ENCODE data around the gene HAPLN3. TPM values are rescaled to one million over a fixed set of nuclear protein-coding genes. Genes with fewer than 3 reads are reported as not detected.

Gene HAPLN3
- total RNA-seq, 1 donor, result 18.8 TPM

GRCh38 chr15:88878720-88879184, 16.6 kb downstream of the HAPLN3 start:
- Histone ChIP-seq H3K36me3 (ENCODE audit: insufficient read depth, low read length) (peaks cover 43% of the 10 kb centered on the region), H3K9me3 (ENCODE audit: low read depth, low read length) (no peaks in the 10 kb centered on the region), H3K4me2 (ENCODE audit: insufficient read depth, low read length) (no peak overlapping the region), H3K27ac (ENCODE audit: low read depth, low read length) (no peak overlapping the region), H3K4me1 (ENCODE audit: insufficient read depth, low read length) (peaks cover 20% of the 10 kb centered on the region), H3K27me3 (ENCODE audit: insufficient read depth, low read length) (peaks cover 8% of the 10 kb centered on the region), H3K4me3 (ENCODE audit: insufficient read depth, low read length) (no peak overlapping the region), H3K79me2 (ENCODE audit: insufficient read depth, low read length) (no peaks in the 10 kb centered on the region), H2AFZ (ENCODE audit: low read length) (no peak overlapping the region), H4K20me1 (ENCODE audit: insufficient read depth, low read length) (peaks cover 14% of the 10 kb centered on the region)
- peak; percentile 96 for DNase-seq (ENCODE audit: insufficient read length, low spot score, missing footprints)
- peak; percentile 93 for TF ChIP-seq CTCF (IDR thresholded peaks at IDR 0.05; ENCODE audit: extremely low read depth, low read depth, low read length)

GRCh38 chr15:88877906-88878305, 17.4 kb downstream of the HAPLN3 start:
- Histone ChIP-seq H3K4me2 (ENCODE audit: insufficient read depth, low read length) (no peak overlapping the region), H3K9me3 (ENCODE audit: low read depth, low read length) (no peaks in the 10 kb centered on the region), H2AFZ (ENCODE audit: low read length) (no peak overlapping the region), H3K27me3 (ENCODE audit: insufficient read depth, low read length) (peaks cover 13% of the 10 kb centered on the region), H4K20me1 (ENCODE audit: insufficient read depth, low read length) (peaks cover 14% of the 10 kb centered on the region), H3K4me1 (ENCODE audit: insufficient read depth, low read length) (peaks cover 16% of the 10 kb centered on the region), H3K79me2 (ENCODE audit: insufficient read depth, low read length) (no peaks in the 10 kb centered on the region), H3K27ac (ENCODE audit: low read depth, low read length) (no peak overlapping the region), H3K36me3 (ENCODE audit: insufficient read depth, low read length) (peaks cover 43% of the 10 kb centered on the region), H3K4me3 (ENCODE audit: insufficient read depth, low read length) (no peak overlapping the region)
- no peak for TF ChIP-seq CTCF (IDR thresholded peaks at IDR 0.05; ENCODE audit: extremely low read depth, low read depth, low read length)
- no peak for DNase-seq (ENCODE audit: insufficient read length, low spot score, missing footprints)

- DNase-seq (ENCODE audit: insufficient read length, low spot score, missing footprints), result no peak
- peaks cover 14% of the 10 kb centered on the region for H4K20me1 ChIP-seq (ENCODE audit: insufficient read depth, low read length)
- TF ChIP-seq CTCF (IDR thresholded peaks at IDR 0.05; ENCODE audit: extremely low read depth, low read depth, low read length), result no peak
These were observed 17.9 kb downstream of the HAPLN3 start for GRCh38 chr15:88877415-88877814.

GRCh38 chr15:88876573-88876972, 18.8 kb downstream of the HAPLN3 start:
- H3K4me2 ChIP-seq (ENCODE audit: insufficient read depth, low read length), result no peak overlapping the region
- no peak overlapping the region for H2AFZ ChIP-seq (ENCODE audit: low read length)
- peaks cover 24% of the 10 kb centered on the region for H3K27me3 ChIP-seq (ENCODE audit: insufficient read depth, low read length)
- no peaks in the 10 kb centered on the region for H3K79me2 ChIP-seq (ENCODE audit: insufficient read depth, low read length)
- H4K20me1 ChIP-seq (ENCODE audit: insufficient read depth, low read length), result peaks cover 14% of the 10 kb centered on the region
- H3K27ac ChIP-seq (ENCODE audit: low read depth, low read length), result no peak overlapping the region
- TF ChIP-seq CTCF (IDR thresholded peaks at IDR 0.05; ENCODE audit: extremely low read depth, low read depth, low read length), result no peak
- H3K36me3 ChIP-seq (ENCODE audit: insufficient read depth, low read length), result peaks cover 41% of the 10 kb centered on the region
- no peaks in the 10 kb centered on the region for H3K9me3 ChIP-seq (ENCODE audit: low read depth, low read length)
- peaks cover 4% of the 10 kb centered on the region for H3K4me1 ChIP-seq (ENCODE audit: insufficient read depth, low read length)
- no peak for DNase-seq (ENCODE audit: insufficient read length, low spot score, missing footprints)
- H3K4me3 ChIP-seq (ENCODE audit: insufficient read depth, low read length), result no peak overlapping the region

More at GRCh38 chr15:88877415-88877814, 17.9 kb downstream of the HAPLN3 start:
- Histone ChIP-seq H3K4me3 (ENCODE audit: insufficient read depth, low read length) (no peak overlapping the region), H2AFZ (ENCODE audit: low read length) (no peak overlapping the region), H3K9me3 (ENCODE audit: low read depth, low read length) (no peaks in the 10 kb centered on the region), H3K79me2 (ENCODE audit: insufficient read depth, low read length) (no peaks in the 10 kb centered on the region), H3K4me1 (ENCODE audit: insufficient read depth, low read length) (peaks cover 11% of the 10 kb centered on the region), H3K27ac (ENCODE audit: low read depth, low read length) (no peak overlapping the region), H3K4me2 (ENCODE audit: insufficient read depth, low read length) (no peak overlapping the region), H3K27me3 (ENCODE audit: insufficient read depth, low read length) (peaks cover 18% of the 10 kb centered on the region), H3K36me3 (ENCODE audit: insufficient read depth, low read length) (peaks cover 43% of the 10 kb centered on the region)

Data from osteoblast (primary cell).